HCT116 (cell line): ENCODE data around the gene RBM34.

Experiments used
- EZH2 ChIP-seq: fragments of 200-600 bp; sonication (generic); IDR thresholded peaks from 2 replicates; pipeline ENCODE4 v1.6.1; 2017; ENCODE audit warnings: antibody characterized with exemption, mixed run types
- POLR2AphosphoS5 ChIP-seq: IDR thresholded peaks from 2 replicates; pipeline ENCODE4 v1.6.1; 2011; ENCODE audit warnings: mild to moderate bottlenecking, low read depth, low read length, moderate library complexity
- TF ChIP-seq, protein P1 (sequence below), 3 experiments: fragments of 200-600 bp in 1 of 3; sonication (generic) in 1 of 3; IDR thresholded peaks in 2 of 3; conservative IDR thresholded peaks in 1 of 3; 2 replicates each; pipeline ENCODE4 v1.5.1; 2012 to 2017; ENCODE audit warnings: low read depth in 2 of 3, low read length in 2 of 3, antibody characterized with exemption in 1 of 3, borderline replicate concordance in 1 of 3, control low read depth in 1 of 3, mild to moderate bottlenecking in 1 of 3, mixed read lengths in 1 of 3, mixed run types in 1 of 3, moderate library complexity in 1 of 3; ENCODE audit not compliant: insufficient read depth in 1 of 3

DNA sequence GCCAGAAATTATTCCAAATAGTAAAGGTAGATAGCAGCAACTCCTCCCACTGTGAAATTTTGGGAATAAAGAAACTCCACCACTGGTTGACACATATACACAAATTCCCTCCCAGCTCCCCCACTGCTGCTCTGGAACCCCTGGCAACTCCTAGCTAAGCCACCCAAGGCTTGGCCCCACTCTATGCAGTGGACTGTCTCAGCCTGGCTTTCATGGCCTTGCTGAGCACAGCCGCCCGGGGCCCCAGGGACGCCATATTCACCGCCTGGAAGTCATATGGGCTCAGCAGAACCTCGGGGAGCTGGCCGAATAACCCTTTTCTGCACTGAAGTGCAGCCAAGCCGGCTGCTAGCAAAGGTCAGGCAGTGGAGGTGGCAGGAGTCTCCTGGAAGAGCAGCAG lies 15.4 kb upstream of the RBM34 start:
- no peak for TF ChIP-seq POLR2AphosphoS5
- TF ChIP-seq, protein P1, sequence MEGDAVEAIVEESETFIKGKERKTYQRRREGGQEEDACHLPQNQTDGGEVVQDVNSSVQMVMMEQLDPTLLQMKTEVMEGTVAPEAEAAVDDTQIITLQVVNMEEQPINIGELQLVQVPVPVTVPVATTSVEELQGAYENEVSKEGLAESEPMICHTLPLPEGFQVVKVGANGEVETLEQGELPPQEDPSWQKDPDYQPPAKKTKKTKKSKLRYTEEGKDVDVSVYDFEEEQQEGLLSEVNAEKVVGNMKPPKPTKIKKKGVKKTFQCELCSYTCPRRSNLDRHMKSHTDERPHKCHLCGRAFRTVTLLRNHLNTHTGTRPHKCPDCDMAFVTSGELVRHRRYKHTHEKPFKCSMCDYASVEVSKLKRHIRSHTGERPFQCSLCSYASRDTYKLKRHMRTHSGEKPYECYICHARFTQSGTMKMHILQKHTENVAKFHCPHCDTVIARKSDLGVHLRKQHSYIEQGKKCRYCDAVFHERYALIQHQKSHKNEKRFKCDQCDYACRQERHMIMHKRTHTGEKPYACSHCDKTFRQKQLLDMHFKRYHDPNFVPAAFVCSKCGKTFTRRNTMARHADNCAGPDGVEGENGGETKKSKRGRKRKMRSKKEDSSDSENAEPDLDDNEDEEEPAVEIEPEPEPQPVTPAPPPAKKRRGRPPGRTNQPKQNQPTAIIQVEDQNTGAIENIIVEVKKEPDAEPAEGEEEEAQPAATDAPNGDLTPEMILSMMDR (IDR thresholded peaks at IDR 0.05 in 2 of 3, conservative IDR thresholded peaks at IDR 0.05 in 1 of 3; ENCODE audit: borderline replicate concordance in 1 of 3, insufficient read depth in 1 of 3, low read depth in 2 of 3, low read length in 2 of 3), result no peak
- TF ChIP-seq EZH2, result no peak
